SK-N-DZ (cell line): ENCODE data around the gene MOCS3.

ENCODE experiments used
- DNase-seq: peaks from one replicate; pipeline ENCODE4 v3.0.0-alpha.2; 2015; ENCODE audit warnings: low spot score

The MOCS3 gene

GRCh38 chr20:50980851-50981713 lies 22.5 kb downstream of the MOCS3 start:
- DNase-seq: peak; percentile 76

- DNase-seq: no peak
Measured at GRCh38 chr20:50981714-50982048, 23.1 kb downstream of the MOCS3 start.

- no peak for DNase-seq
Measured at GRCh38 chr20:50982363-50982762, 23.7 kb downstream of the MOCS3 start.

- DNase-seq: no peak
Measured at GRCh38 chr20:50983321-50983720, 24.7 kb downstream of the MOCS3 start.

GRCh38 chr20:50987493-50988210 lies 29.0 kb downstream of the MOCS3 start:
- peak; percentile 87 for DNase-seq

- DNase-seq: no peak
Measured at GRCh38 chr20:50991076-50991475, 32.5 kb downstream of the MOCS3 start.

GRCh38 chr20:50992336-50992732 lies 33.7 kb downstream of the MOCS3 start:
- DNase-seq: no peak

GRCh38 chr20:50992733-50993457 lies 34.3 kb downstream of the MOCS3 start:
- DNase-seq: peak; percentile 79

GRCh38 chr20:50993876-50994275 lies 35.3 kb downstream of the MOCS3 start:
- DNase-seq: no peak

GRCh38 chr20:50995506-50995905 lies 36.9 kb downstream of the MOCS3 start:
- DNase-seq: no peak

- no peak for DNase-seq
Measured at GRCh38 chr20:50996901-50997865, 38.6 kb downstream of the MOCS3 start.

GRCh38 chr20:50999355-50999754 lies 40.7 kb downstream of the MOCS3 start:
- DNase-seq: no peak

- DNase-seq: no peak
Measured at GRCh38 chr20:51001430-51002265, 43.0 kb downstream of the MOCS3 start.

GRCh38 chr20:51002633-51003032 lies 44.0 kb downstream of the MOCS3 start:
- DNase-seq: no peak

- no peak for DNase-seq
Measured at GRCh38 chr20:51003753-51004152, 45.1 kb downstream of the MOCS3 start.

- no peak for DNase-seq
Measured at GRCh38 chr20:51004305-51004727, 45.7 kb downstream of the MOCS3 start.

GRCh38 chr20:51004781-51005180 lies 46.2 kb downstream of the MOCS3 start:
- no peak for DNase-seq

- no peak for DNase-seq
Measured at GRCh38 chr20:51005214-51005613, 46.6 kb downstream of the MOCS3 start.

GRCh38 chr20:51008718-51009117 lies 50.1 kb downstream of the MOCS3 start:
- DNase-seq: no peak
